TTC549 (cell line): ENCODE measurements around the gene THSD4.
"Not testable (repeated sequence)": the region's sequence is repeated elsewhere in the genome, so short reads cannot be mapped to it uniquely, and the experiment has no call there.

Experiments used
- FAIRE-seq: peaks from 2 replicates; lab custom pipeline; 2012; peaks lifted over from hg19 to GRCh38; lab: Jason Lieb, UNC

Gene THSD4

DNA sequence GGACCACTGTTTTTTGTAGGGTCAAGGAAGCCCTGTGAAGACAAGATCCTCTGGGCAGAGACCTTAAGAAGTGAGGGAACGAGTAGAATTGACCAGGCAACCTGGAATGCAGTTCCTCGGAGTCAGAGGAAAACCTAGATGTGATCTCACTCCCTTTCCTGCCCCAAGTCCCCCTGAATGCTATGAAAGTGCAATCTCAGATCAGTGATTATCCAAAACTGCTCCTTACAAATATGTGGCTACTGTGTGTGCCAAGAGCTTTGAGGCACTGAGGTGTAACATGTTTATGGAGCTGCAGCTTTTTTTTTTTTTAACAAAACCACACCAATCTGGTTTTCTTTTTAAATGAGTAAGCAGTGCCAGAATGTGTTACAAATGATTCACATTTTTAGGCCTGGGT lies 35.8 kb downstream of the THSD4 start:
- no peak for FAIRE-seq

DNA sequence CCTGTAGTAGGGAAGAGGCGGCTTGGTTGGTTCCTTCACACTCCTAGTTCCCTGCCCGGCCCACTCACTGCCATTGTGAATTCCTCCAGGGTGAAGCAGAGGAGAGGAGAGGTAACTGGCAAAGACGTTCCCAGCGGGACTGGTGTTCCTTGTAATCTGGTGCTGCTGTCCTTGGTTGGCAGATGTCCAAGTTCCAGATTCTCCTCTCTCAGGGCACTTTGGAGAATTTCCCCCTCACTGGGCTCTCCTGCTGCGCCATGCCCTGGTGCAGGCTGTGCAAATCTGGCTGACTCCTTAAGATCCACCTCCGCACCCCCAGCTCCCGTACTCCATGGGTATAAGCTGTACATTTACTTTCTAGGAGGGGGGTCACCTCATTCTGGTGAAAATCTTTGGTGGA lies 37.3 kb downstream of the THSD4 start:
- FAIRE-seq = no peak

DNA sequence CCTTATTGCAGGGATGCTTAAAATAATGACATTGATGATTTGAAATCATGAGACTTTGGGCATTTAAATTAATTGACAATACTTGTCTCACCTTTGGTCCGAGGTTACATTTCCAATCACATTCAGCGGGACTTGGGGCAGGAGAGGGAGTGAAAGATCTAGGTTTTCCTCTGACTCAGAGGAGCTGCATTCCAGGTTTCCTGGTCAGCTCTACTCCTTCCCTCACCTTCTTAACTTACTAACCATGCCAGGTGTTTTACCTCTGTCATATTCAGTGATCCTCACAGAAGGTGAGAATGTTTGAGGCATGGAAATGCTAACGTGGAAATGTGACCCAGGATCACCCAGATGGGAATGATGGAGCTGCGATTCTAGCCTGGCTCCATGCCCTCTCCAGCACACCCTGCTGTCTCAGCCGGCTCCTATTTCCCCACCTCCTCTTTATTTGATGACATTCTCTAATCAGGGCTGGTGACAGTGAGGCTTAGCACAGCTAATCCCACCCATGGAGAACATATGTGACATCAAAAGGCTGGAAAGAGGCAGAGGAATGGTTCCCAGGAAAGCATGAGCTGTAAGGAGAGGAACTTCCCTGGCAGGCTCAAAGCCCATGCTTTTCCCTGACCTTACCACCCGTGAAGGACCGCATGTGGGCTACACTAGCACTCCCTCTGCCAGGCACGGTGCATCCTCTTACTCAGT lies 38.7 kb downstream of the THSD4 start:
- no peak for FAIRE-seq

DNA sequence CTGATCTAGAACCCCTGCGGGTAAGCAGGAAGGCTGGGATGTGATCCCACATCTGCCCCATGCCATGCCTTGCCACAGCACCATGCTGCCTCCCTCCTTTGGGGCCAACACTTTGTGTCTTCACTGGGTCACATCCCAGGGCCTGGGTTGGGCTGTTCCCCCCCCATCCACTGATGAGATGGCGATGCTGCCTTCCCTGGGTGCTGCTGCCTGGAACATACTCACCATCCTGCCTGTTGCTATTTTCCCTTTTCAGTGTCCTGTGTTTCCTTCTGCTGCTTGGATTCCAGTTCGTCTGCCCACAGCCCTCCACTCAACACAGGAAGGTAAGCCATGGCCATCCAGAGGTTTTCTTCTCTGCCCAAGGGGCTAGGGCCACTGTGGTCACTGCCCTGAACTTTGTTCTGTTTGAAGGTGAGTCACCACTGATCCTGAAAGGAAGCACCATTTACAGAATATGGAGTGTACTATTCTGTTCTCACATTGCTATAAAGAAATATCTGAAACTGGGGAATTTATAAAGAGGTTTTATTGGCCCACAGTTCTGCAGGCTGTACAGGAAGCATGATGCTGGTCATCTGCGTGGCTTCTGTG lies 39.4 kb downstream of the THSD4 start:
- FAIRE-seq = no peak

DNA sequence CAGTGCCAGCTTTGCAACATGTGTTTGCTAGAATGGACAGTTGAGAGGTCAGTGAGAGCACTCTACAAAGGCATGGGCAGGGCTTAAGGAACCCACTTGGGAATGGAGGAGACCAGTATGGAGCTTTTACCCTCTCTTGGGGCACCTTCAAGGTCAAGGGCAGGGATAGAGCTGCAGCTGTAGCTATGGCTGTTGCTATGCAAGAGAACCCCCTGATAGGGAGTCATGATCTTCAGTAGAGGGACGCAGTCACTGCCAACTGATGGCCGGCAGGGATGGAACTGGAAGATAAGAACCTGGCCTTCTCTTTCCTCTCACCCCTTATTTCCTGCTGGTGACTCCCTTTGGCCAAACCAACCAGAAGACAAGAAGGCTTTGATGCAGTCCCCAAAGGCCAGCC lies 40.3 kb downstream of the THSD4 start:
- no peak for FAIRE-seq

DNA sequence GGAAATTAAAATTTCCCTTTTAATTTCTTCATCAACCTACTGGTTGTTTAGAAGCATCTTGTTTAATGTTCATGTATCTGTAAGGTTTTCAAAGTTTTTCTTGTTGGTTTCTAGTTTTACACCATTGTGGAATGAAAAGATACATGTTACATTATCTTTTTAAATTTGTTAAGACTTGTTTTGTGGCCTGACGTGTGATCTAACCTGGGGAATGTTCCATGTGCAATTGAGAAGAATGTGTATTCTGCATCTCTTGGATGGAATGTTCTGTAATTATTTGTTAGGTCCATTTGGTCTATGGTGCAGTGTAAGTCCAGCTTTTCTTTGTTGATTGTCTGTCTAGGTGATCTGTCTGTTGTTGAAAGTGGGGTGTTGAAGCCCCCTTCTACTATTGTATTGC lies 45.7 kb downstream of the THSD4 start:
- FAIRE-seq = no peak

DNA sequence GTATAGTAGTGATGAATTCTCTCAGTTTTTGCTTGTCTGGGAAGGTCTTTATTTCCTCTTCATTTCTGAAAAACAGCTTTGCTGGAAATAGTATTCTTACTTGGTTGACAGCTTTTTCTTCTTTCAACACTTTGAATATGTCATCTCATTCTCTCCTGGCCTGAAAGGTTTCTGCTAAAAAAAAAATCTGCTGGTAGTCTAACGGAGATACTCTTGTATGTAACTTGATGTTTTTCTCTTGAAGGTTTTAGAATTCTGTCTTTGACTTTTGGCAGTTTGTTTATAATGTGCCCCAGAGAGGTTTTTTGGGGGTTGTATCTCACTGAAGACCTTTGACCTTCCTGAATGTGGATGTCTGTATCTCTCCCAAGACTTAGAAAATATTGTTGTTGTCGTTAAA lies 47.0 kb downstream of the THSD4 start:
- no peak for FAIRE-seq

DNA sequence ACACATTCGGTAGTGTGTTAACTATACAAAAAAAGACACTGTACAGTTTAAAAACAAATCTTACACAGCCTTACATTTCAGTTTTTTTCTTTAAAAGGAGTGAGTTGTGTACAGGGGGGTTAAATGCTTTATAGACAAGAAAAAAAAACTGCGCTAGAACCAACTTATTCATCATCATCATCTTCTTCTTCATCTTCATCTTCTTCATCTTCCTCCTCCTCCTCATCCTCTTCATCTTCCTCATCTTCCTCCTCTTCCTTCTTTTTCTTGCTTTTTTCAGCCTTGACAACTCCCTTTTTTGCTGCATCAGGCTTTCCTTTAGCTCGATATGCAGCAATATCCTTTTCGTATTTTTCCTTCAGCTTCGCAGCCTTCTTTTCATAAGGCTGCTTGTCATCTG lies 49.3 kb downstream of the THSD4 start:
- not testable (repeated sequence) for FAIRE-seq

DNA sequence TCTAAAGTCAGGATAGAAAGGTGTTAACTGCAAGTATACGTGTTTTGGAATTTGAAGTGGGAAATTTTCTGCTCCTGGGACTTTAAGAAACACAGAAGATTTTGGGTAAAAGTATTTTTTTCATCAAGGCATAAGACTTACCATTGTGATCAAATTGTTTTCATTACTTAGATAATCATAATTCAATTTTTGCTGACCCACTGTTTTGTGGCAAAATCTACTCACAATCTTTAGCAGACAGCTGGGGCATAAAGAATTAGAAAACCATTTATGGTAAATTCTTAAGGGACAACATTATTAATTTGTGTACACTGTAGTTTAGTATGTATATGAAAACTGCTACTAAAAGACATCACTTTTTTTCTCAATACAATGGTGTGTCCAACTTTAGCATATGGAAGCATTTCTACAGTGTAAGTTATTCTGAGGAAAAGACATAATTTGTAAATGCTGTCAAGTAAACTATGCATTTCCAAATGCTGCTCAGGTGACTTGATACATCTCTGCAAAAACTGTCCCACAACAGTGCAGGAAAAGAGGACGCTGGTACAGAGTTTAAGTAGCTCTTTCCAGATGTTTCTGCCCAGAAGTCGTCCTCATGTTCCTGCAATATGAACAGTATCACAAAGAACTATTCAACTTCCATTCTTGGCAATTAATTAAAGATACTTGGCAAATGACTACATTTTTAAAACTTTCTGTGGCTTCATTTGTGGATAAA lies 52.3 kb downstream of the THSD4 start:
- FAIRE-seq = no peak

DNA sequence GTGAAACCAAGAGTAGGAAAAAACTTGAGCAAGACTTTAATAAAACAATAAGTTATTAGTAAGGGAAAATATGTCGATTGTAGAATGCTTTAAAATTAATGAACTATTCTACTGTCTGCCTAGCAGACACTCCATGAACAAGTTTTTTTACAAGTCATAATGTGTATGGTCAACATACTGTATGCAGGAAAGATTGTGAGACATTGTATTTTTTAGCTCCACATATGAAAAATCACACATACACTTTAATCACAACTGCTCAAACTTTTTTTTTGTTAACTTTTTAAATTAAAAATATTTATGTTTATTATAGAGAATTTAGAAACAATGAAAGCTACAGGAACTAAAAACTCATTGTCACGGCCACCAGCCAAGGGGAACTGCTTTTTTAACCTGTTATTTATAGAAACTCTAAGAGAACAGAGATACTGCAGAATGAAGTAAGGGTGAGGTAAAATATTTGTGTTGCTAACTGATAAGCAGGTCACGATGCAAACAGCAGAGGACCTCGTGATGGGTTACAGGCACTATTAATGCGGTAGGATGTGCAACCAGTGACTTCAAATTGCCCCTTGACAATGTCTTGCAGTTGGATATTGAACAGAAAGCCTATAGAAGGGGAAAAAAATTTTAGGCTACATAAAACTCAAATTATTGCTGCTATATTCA lies 53.0 kb downstream of the THSD4 start:
- FAIRE-seq = no peak

DNA sequence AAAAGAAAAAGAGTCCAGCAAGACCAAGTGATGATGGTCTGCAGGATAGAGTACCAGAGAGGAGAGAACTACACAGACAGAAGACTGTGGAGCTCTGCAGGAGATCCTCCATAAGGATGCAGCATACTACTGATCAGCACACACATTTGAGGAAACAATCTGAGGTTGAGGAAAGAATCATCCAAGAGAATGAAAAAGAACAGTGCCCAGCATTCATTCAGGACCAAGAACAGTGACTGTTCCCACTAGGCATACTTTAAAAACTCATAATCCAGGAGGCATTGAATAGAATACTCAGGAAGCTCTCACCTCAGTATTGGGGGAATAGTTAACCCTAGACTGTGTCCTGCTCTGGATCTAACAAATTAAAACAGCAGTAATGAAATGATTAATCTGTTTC lies 54.9 kb downstream of the THSD4 start:
- FAIRE-seq = no peak

DNA sequence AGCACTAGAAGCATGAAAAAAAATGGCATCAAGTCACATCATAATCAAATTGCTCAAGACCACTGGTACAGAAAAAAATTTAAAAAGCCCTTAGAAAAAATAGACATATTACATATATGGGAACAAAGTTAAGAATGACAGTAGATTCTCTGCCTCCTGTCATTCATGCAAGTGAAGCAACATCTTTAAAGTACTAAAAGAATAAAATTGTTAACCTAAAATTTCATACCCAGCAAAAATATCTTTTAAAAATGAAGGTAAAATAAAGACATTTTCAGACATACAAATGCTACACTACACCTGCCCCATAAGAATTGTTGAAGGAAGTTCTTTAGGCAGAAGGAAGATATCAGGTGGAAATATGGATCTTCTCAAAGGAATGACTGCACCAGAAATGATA lies 55.9 kb downstream of the THSD4 start:
- FAIRE-seq = no peak

DNA sequence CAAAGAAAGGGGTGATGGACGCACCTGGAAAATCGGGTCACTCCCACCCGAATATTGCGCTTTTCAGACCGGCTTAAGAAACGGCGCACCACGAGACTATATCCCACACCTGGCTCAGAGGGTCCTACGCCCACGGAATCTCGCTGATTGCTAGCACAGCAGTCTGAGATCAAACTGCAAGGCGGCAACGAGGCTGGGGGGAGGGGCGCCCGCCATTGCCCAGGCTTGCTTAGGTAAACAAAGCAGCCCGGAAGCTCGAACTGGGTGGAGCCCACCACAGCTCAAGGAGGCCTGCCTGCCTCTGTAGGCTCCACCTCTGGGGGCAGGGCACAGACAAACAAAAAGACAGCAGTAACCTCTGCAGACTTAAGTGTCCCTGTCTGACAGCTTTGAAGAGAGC lies 59.1 kb downstream of the THSD4 start:
- FAIRE-seq = not testable (repeated sequence)

DNA sequence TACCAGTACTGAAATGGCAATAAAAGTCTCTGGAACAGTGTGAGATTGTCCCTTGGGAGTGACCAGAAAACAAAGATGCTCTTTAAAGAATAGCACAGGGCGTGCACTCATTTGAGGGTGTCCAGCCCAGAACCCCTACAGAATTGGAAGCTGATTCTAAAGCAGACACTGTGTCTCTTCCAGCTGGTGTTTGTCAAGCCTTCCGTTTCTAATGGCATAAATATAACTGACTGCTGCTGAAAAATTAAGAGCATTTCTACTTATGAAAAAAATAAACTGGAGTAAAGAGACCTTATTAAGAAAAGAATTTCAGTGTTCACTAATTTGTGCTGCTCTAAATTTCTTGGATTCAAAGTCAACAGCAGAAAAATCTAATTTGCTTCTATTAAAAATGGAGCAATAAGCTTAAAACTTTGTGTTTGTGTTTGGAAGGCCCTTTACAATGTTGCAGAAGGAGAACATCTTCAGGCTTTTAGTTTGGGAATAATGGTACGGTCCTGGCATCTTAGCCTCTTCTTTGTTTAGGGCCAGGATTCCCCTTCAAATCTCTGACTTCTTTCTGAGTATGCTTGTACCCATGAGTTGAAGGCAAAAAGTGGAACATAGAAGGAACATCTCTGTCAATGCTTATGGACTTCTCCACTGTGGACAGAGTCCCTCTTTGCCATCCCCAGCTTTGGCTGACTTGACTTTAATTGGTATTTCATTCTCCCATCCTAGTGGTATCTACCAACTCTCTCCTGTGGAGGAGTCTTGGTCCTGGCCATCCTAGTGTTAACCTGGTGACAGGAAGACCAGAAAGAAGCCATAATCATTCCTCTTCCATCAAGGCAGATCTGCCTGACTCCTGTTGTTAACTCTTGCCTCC lies 65.9 kb downstream of the THSD4 start:
- no peak for FAIRE-seq

DNA sequence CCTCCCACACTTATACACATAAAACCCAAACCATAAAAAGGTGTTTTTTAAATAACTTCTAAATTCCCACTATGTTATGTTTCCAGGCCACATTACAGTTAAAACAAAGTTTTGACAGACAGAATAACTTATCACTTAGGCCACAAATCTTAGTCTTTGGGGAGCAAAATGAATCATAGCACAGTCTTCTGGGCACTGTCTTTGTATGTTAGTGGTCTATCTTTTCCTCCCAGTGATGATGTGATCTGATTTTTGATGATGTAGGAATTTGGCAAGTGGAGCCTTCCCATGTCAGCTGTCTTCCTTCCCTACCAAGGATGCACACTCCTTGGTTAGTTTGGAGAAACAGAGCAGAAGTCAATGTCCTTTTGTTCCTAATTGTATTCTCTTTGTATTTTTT lies 67.3 kb downstream of the THSD4 start:
- FAIRE-seq = no peak

DNA sequence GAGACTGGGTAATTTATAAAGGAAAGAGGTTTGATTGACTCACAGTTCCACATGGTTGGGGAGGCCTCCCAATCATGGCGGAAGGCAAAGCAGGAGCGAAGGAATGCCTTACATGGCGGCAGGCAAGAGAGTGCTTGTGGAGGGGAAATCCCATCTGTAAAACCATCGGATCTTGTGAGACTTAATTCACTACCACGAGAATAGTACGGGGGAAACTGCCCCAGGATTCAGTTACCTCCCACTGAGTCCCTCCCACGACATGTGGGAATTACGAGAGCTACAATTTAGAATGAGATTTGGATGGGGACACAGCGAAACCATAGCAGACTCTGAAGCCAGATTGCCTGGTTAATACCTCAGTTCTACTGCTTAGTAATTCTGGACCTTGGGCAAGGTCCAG lies 67.8 kb downstream of the THSD4 start:
- no peak for FAIRE-seq

DNA sequence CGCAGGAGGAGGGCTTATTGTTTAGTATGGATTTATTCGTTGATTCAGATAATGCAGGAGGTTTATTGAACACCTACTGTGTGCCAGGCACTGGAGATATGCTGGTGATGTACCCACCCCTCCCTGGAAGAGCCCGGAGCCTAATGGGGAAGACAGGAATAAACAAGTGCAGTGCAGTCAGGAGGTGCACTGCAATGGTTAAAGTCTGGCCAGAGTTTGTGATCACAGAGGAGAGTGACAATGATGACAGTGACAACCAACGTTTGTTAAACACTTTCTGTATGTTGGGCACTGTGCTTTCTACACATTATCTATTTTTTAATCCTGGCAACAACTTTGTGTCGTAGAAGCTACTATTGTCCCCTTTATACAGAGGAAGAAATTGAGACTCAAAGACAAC lies 70.4 kb downstream of the THSD4 start:
- no peak for FAIRE-seq

DNA sequence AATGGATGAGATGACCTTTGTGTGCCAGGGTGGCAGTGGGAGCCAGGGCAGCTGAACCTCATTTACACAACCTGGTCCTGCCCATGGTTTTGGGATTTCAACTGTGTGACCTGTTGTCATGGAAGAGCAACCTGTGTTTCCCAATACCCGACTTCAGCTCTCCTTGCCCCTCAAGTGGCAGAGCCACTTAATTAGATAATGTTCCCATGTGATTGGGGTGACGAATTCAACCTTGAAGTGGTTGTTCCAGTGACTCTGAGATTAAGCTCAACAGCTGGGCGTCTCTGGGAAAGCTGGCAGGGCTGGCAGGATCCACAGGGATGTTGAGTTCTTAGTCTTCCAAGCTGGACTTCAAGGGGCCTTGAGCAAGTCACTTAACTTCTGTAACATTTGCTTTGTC lies 71.0 kb downstream of the THSD4 start:
- FAIRE-seq = no peak

DNA sequence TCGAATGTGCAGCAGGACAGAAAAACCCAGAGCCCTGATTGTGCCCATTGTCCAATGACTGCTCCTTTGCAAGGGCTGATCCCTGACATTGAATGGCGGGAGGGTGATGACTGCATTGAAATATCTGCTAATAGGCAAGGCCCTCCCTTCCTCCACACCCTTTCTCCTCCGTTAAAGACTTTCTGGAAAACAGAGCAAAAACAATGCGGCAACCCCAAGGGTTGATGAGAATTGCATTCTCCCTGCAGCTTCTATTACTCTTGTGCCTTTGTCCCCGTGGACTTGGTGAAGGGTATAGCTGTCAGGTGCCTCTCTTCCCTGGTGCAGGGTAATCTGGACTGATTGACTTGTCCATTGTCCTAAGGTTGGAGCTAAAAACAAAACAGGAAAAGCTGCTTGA lies 71.8 kb downstream of the THSD4 start:
- FAIRE-seq = no peak

DNA sequence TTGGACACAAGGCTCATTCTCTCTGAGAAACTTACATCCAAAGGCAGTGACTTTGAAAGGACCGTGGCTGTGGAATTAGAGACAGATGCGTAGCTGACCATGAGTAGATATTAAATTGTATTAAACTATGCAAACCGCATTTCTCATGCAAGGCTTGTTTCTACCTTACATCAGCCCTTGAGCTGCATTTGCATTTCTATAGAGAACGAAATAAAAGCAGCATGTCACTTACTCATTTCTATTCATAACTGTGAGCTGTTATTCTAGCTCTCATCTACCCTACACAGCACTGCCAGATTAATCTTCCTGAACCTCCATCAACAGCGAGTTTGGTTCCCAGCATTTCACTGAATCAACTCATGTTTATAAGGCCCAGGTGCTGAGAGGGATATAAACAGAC lies 72.3 kb downstream of the THSD4 start:
- FAIRE-seq = no peak

DNA sequence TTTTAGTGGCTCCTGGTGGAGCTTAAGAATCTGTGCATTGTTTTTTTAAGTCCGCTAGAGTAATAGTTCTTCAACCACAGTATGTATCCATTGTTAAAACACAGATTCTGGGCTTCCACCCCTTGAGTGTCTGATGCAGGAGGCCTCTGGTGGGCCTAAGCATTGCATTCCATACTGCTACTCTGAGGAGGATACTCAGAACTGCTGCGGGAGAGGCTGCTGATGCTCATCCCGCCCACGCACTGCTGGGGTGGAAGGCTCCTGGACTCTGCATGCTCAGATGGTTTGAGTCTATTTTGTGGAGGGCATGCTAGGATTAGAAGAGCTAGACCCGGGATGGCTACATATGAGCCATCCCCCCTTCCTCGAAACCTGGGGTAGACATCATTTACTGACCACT lies 74.4 kb downstream of the THSD4 start:
- FAIRE-seq = no peak

DNA sequence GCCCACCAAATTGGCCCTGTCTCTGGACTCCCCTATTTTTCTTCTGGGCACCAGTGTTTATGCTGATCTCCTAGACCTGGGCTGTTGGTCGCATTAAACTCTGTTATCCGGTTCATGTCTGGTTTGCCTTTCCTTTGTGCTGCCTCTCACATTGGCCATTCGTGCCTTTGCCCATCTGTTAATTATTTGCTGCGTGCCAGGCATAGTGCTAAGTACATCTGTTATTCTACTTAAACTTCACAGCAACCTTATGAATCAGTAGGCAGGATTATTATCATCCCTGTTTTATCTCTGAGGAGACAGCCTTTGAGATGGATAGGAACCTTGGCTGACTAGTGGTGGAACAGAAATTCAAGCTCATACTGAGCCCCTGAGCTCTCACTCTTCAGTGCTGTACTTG lies 76.0 kb downstream of the THSD4 start:
- no peak for FAIRE-seq
